ENCODE data around the gene AP1S2. TPM values are rescaled to one million over a fixed set of nuclear protein-coding genes. Genes with fewer than 3 reads are reported as not detected.

The AP1S2 gene
- total RNA-seq, 3 donors from 2014 or later: 10.9 to 45.2 (median 16.0) TPM

GRCh38 chrX:15864023-15864422 is 9.4 kb upstream of the AP1S2 start:
- H3K9me3 ChIP-seq: no peaks in the 10 kb centered on the region
- DNase-seq (no peak), ATAC-seq (no peak)
- H3K4me1 ChIP-seq (ENCODE audit: low read depth): no peaks in the 10 kb centered on the region
- H3K4me3 ChIP-seq: no peak overlapping the region
- TF ChIP-seq CTCF (IDR thresholded peaks at IDR 0.05): no peak
- intact Hi-C loops (cut with DNase I, micrococcal nuclease): no loop called here
- H3K36me3 ChIP-seq (ENCODE audit: low read depth): no peaks in the 10 kb centered on the region

GRCh38 chrX:15860921-15861320 is 6.3 kb upstream of the AP1S2 start:
- ATAC-seq (no peak), DNase-seq (no peak)
- intact Hi-C loops (cut with DNase I, micrococcal nuclease): no loop called here
- H3K36me3 ChIP-seq (ENCODE audit: low read depth): no peaks in the 10 kb centered on the region
- no peak for TF ChIP-seq CTCF (IDR thresholded peaks at IDR 0.05)
- H3K9me3 ChIP-seq: no peaks in the 10 kb centered on the region
- H3K4me3 ChIP-seq: no peak overlapping the region
- no peaks in the 10 kb centered on the region for H3K4me1 ChIP-seq (ENCODE audit: low read depth)

GRCh38 chrX:15858051-15858450 is 3.4 kb upstream of the AP1S2 start:
- intact Hi-C loops (cut with DNase I, micrococcal nuclease): no loop called here
- no peaks in the 10 kb centered on the region for H3K9me3 ChIP-seq
- TF ChIP-seq CTCF (IDR thresholded peaks at IDR 0.05): no peak
- H3K4me3 ChIP-seq: no peak overlapping the region
- DNase-seq (no peak), ATAC-seq (no peak)
- H3K36me3 ChIP-seq (ENCODE audit: low read depth): no peaks in the 10 kb centered on the region
- no peaks in the 10 kb centered on the region for H3K4me1 ChIP-seq (ENCODE audit: low read depth)

GRCh38 chrX:15856636-15857035 is 2.0 kb upstream of the AP1S2 start:
- H3K36me3 ChIP-seq (ENCODE audit: low read depth): no peaks in the 10 kb centered on the region
- TF ChIP-seq CTCF (IDR thresholded peaks at IDR 0.05): no peak
- H3K4me3 ChIP-seq: no peak overlapping the region
- intact Hi-C loops (cut with DNase I, micrococcal nuclease): no loop called here
- H3K4me1 ChIP-seq (ENCODE audit: low read depth): no peaks in the 10 kb centered on the region
- H3K9me3 ChIP-seq: no peaks in the 10 kb centered on the region
- no peak for DNase-seq
- no peak for ATAC-seq

GRCh38 chrX:15856222-15856587 is 1.6 kb upstream of the AP1S2 start:
- H3K4me1 ChIP-seq (ENCODE audit: low read depth): no peaks in the 10 kb centered on the region
- no peak overlapping the region for H3K4me3 ChIP-seq

More at GRCh38 chrX:15856222-15856587, 1.6 kb upstream of the AP1S2 start:
- no peak for TF ChIP-seq CTCF (IDR thresholded peaks at IDR 0.05)
- Histone ChIP-seq H3K9me3 (no peaks in the 10 kb centered on the region), H3K36me3 (ENCODE audit: low read depth) (no peaks in the 10 kb centered on the region)
- no peak for DNase-seq
- intact Hi-C loops (cut with DNase I, micrococcal nuclease): no loop called here
- ATAC-seq: no peak

All from mucosa of descending colon (tissue), 3 donors.